ENCODE data around the gene FAM222A.

Gene FAM222A

GRCh38 chr12:109770104-109770860 lies 56.7 kb downstream of the FAM222A start (continued):
- TF ChIP-seq ELK4 (IDR thresholded peaks at IDR 0.05; ENCODE audit: borderline replicate concordance, low read depth, low read length) (no peak), GLI4 (tag by site-specific recombination; IDR thresholded peaks at IDR 0.05) (no peak), ZNF146 (tag by site-specific recombination; IDR thresholded peaks at IDR 0.05) (no peak), ZNF670 (tag by site-specific recombination; IDR thresholded peaks at IDR 0.05; ENCODE audit: low read depth) (no peak), YY2 (tag by site-specific recombination; IDR thresholded peaks at IDR 0.05) (no peak), ZNF266 (tag by site-specific recombination; IDR thresholded peaks at IDR 0.05; ENCODE audit: low read depth) (no peak), ZNF366 (tag by site-specific recombination; conservative IDR thresholded peaks at IDR 0.05) (no peak), SCRT2 (tag by site-specific recombination; IDR thresholded peaks at IDR 0.05) (no peak), ZBTB1 (tag by site-specific recombination; IDR thresholded peaks at IDR 0.05) (no peak), ZNF223 (tag by site-specific recombination; IDR thresholded peaks at IDR 0.05) (no peak)

- Histone ChIP-seq H3K4me3 (ENCODE audit: low read depth, low read length) (no peak overlapping the region), H3K36me3 (ENCODE audit: control insufficient read depth in 2 of 2, insufficient read depth in 1 of 2, low read length in 2 of 2) (no peaks in the 10 kb centered on the region), H3K4me1 (ENCODE audit: control insufficient read depth, insufficient read depth, low read length) (no peaks in the 10 kb centered on the region), H3K9me3 (ENCODE audit: control insufficient read depth, insufficient read depth, low read depth, low read length) (no peaks in the 10 kb centered on the region), H3K27ac (ENCODE audit: extremely low read depth, low read depth, low read length) (no peak overlapping the region)
- TF ChIP-seq ZNF560 (tag by site-specific recombination; IDR thresholded peaks at IDR 0.05; ENCODE audit: borderline replicate concordance) (no peak), KLF9 (tag by site-specific recombination; IDR thresholded peaks at IDR 0.05; ENCODE audit: low read depth) (no peak), ZNF571 (tag by site-specific recombination; IDR thresholded peaks at IDR 0.05) (no peak), ZNF341 (tag by site-specific recombination; IDR thresholded peaks at IDR 0.05; ENCODE audit: low read depth) (no peak), ZNF561 (tag by site-specific recombination; IDR thresholded peaks at IDR 0.05; ENCODE audit: borderline replicate concordance) (no peak), HOXD13 (CRISPR knock-in tag; IDR thresholded peaks at IDR 0.05; ENCODE audit: borderline replicate concordance) (no peak)
- ChIA-PET CTCF (interaction anchor here (0.7 to 9.3 kb wide), 4 partner anchors 145 to 252 kb away, joined by 3 to 89 read pairs (median 7); no protein-coding TSS in a partner anchor), POLR2A (no interaction called here)
These were observed 57.4 kb downstream of the FAM222A start for GRCh38 chr12:109770861-109771670.

GRCh38 chr12:109771746-109772621 lies 58.4 kb downstream of the FAM222A start:
- H3K36me3 ChIP-seq (ENCODE audit: control insufficient read depth in 2 of 2, insufficient read depth in 1 of 2, low read length in 2 of 2) = no peaks in the 10 kb centered on the region
- no peaks in the 10 kb centered on the region for H3K4me1 ChIP-seq (ENCODE audit: control insufficient read depth, insufficient read depth, low read length)
- H3K9me3 ChIP-seq (ENCODE audit: control insufficient read depth, insufficient read depth, low read depth, low read length) = no peaks in the 10 kb centered on the region
- H3K27ac ChIP-seq (ENCODE audit: extremely low read depth, low read depth, low read length) = no peak overlapping the region
- CTCF ChIA-PET = interaction anchor here (0.7 to 9.3 kb wide), 5 partner anchors 9 to 280 kb away, joined by 3 to 89 read pairs (median 30); no protein-coding TSS in a partner anchor
- H3K4me3 ChIP-seq (ENCODE audit: low read depth, low read length) = no peak overlapping the region
- POLR2A ChIA-PET = interaction anchor here (1.5 kb wide), 1 partner anchor 10 kb away, joined by 3 read pairs; no protein-coding TSS in a partner anchor
- TF ChIP-seq ZNF664 (tag by site-specific recombination; IDR thresholded peaks at IDR 0.05) = no peak
- TF ChIP-seq ZNF362 (tag by site-specific recombination; IDR thresholded peaks at IDR 0.05) = no peak
- no peak for TF ChIP-seq ZNF785 (tag by site-specific recombination; IDR thresholded peaks at IDR 0.05)
- TF ChIP-seq ZNF341 (tag by site-specific recombination; IDR thresholded peaks at IDR 0.05; ENCODE audit: low read depth) = no peak
- TF ChIP-seq MZF1 (tag by site-specific recombination; IDR thresholded peaks at IDR 0.05; ENCODE audit: borderline replicate concordance) = no peak
- no peak for TF ChIP-seq ZNF19 (tag by site-specific recombination; IDR thresholded peaks at IDR 0.05; ENCODE audit: low read depth)
- no peak for TF ChIP-seq ZNF184 (tag by site-specific recombination; IDR thresholded peaks at IDR 0.05)
- TF ChIP-seq ZSCAN30 (tag by site-specific recombination; IDR thresholded peaks at IDR 0.05) = no peak
- TF ChIP-seq ZNF140 (tag by site-specific recombination; IDR thresholded peaks at IDR 0.05) = no peak
- TF ChIP-seq ZNF529 (tag by site-specific recombination; IDR thresholded peaks at IDR 0.05; ENCODE audit: insufficient replicate concordance) = no peak
- no peak for TF ChIP-seq ZNF555 (tag by site-specific recombination; conservative IDR thresholded peaks at IDR 0.05)
- TF ChIP-seq KLF16 (tag by site-specific recombination; IDR thresholded peaks at IDR 0.05) = no peak
- TF ChIP-seq ZNF26 (tag by site-specific recombination; IDR thresholded peaks at IDR 0.05) = no peak

All from HEK293 (cell line).